ENCODE results near the gene OSBPL5. TPM values are rescaled to one million over a fixed set of nuclear protein-coding genes. Genes with fewer than 3 reads are reported as not detected.

OSBPL5 gene
- total and polyA plus RNA-seq, 5 donors from 2014 or later: 0.22 to 2.2 (median 0.23) TPM; not detected in 2

Other genes with a start within 250 kb of the OSBPL5 start
- 1.3 TPM for gene PHLDA2, start 235.9 kb downstream of the OSBPL5 start, total RNA-seq
- 1 to 10 TPM; 1.1 to 3.4 (median 1.4) TPM for gene PHLDA2, start 235.9 kb downstream of the OSBPL5 start, polyA plus RNA-seq
- 351 TPM for gene NAP1L4, start 173.0 kb downstream of the OSBPL5 start, total RNA-seq
- 100 to 1,000 TPM; 210 to 266 (median 227) TPM for gene NAP1L4, start 173.0 kb downstream of the OSBPL5 start, polyA plus RNA-seq
- gene CARS1, start 107.9 kb downstream of the OSBPL5 start, total RNA-seq: 58.0 TPM
- 10 to 100 TPM; 39.6 to 49.3 (median 42.5) TPM for gene CARS1, start 107.9 kb downstream of the OSBPL5 start, polyA plus RNA-seq
- not detected for gene MRGPRG, start 53.5 kb upstream of the OSBPL5 start, total RNA-seq
- not detected for gene MRGPRG, start 53.5 kb upstream of the OSBPL5 start, polyA plus RNA-seq
- not detected for gene MRGPRE, start 67.1 kb upstream of the OSBPL5 start, total RNA-seq
- not detected for gene MRGPRE, start 67.1 kb upstream of the OSBPL5 start, polyA plus RNA-seq
- gene ZNF195, start 213.8 kb upstream of the OSBPL5 start, total RNA-seq: 25.5 TPM
- 10 to 100 TPM; 23.1 to 31.3 (median 27.1) TPM for gene ZNF195, start 213.8 kb upstream of the OSBPL5 start, polyA plus RNA-seq

Data from CD4-positive, CD25-positive, alpha-beta regulatory T cell (primary cell).